ENCODE measurements around the gene TXLNG.
"Not testable (repeated sequence)": the region's sequence is repeated elsewhere in the genome, so short reads cannot be mapped to it uniquely, and the experiment has no call there.

Gene TXLNG

GRCh38 chrX:16786139-16786790 is at the start of gene TXLNG:
Gene TXLNG, plus strand, starts transcription at chrX:16786466. Its CDS starts 22 bp downstream, at chrX:16786488.
- DNase-seq (ENCODE audit: low read depth, low spot score): peak; percentile 95
- peak within 1 kb of the TSS; percentile 45 for H3K27ac ChIP-seq

GRCh38 chrX:16737024-16737423 is 49.2 kb upstream of the TXLNG start:
- no peak for DNase-seq (ENCODE audit: low read depth, low spot score)
- no peak overlapping the region for H3K27ac ChIP-seq

- no peak for DNase-seq (ENCODE audit: low read depth, low spot score)
- no peak overlapping the region for H3K27ac ChIP-seq
Observed at GRCh38 chrX:16739574-16739973, 46.7 kb upstream of the TXLNG start.

GRCh38 chrX:16743604-16744325 is 42.5 kb upstream of the TXLNG start:
- DNase-seq (ENCODE audit: low read depth, low spot score): peak; percentile 10
- H3K27ac ChIP-seq: peak overlapping the region; percentile 34

- H3K27ac ChIP-seq: no peak overlapping the region
- DNase-seq (ENCODE audit: low read depth, low spot score): no peak
Observed at GRCh38 chrX:16745102-16745501, 41.2 kb upstream of the TXLNG start.

GRCh38 chrX:16745659-16746058 is 40.6 kb upstream of the TXLNG start:
- no peak overlapping the region for H3K27ac ChIP-seq
- no peak for DNase-seq (ENCODE audit: low read depth, low spot score)

GRCh38 chrX:16748425-16748824 is 37.8 kb upstream of the TXLNG start:
- no peak overlapping the region for H3K27ac ChIP-seq
- no peak for DNase-seq (ENCODE audit: low read depth, low spot score)

- no peak overlapping the region for H3K27ac ChIP-seq
- no peak for DNase-seq (ENCODE audit: low read depth, low spot score)
Observed at GRCh38 chrX:16750136-16750535, 36.1 kb upstream of the TXLNG start.

- H3K27ac ChIP-seq: no peak overlapping the region
- no peak for DNase-seq (ENCODE audit: low read depth, low spot score)
Observed at GRCh38 chrX:16754019-16754418, 32.2 kb upstream of the TXLNG start.

- no peak overlapping the region for H3K27ac ChIP-seq
- DNase-seq (ENCODE audit: low read depth, low spot score): no peak
Observed at GRCh38 chrX:16756724-16757123, 29.5 kb upstream of the TXLNG start.

- DNase-seq (ENCODE audit: low read depth, low spot score): not testable (repeated sequence)
Observed at GRCh38 chrX:16761500-16761899, 24.8 kb upstream of the TXLNG start.

GRCh38 chrX:16762579-16762978 is 23.7 kb upstream of the TXLNG start:
- DNase-seq (ENCODE audit: low read depth, low spot score): no peak
- no peak overlapping the region for H3K27ac ChIP-seq

More at GRCh38 chrX:16761500-16761899, 24.8 kb upstream of the TXLNG start:
- H3K27ac ChIP-seq: not testable (repeated sequence)

GRCh38 chrX:16765594-16765993 is 20.7 kb upstream of the TXLNG start:
- no peak overlapping the region for H3K27ac ChIP-seq
- DNase-seq (ENCODE audit: low read depth, low spot score): no peak

- DNase-seq (ENCODE audit: low read depth, low spot score): no peak
- peak overlapping the region; percentile 56 for H3K27ac ChIP-seq
Observed at GRCh38 chrX:16770970-16771482, 15.2 kb upstream of the TXLNG start.

- H3K27ac ChIP-seq: peak overlapping the region; percentile 56
- peak; percentile 52 for DNase-seq (ENCODE audit: low read depth, low spot score)
Observed at GRCh38 chrX:16771483-16772398, 14.5 kb upstream of the TXLNG start.

GRCh38 chrX:16772460-16772859 is 13.8 kb upstream of the TXLNG start:
- H3K27ac ChIP-seq: peak overlapping the region; percentile 56
- no peak for DNase-seq (ENCODE audit: low read depth, low spot score)

- peak overlapping the region; percentile 75 for H3K27ac ChIP-seq
- no peak for DNase-seq (ENCODE audit: low read depth, low spot score)
Observed at GRCh38 chrX:16774746-16775145, 11.5 kb upstream of the TXLNG start.

- DNase-seq (ENCODE audit: low read depth, low spot score): no peak
- no peak overlapping the region for H3K27ac ChIP-seq
Observed at GRCh38 chrX:16778545-16778944, 7.7 kb upstream of the TXLNG start.

- no peak overlapping the region for H3K27ac ChIP-seq
- no peak for DNase-seq (ENCODE audit: low read depth, low spot score)
Observed at GRCh38 chrX:16778993-16779392, 7.3 kb upstream of the TXLNG start.

GRCh38 chrX:16779815-16780214 is 6.5 kb upstream of the TXLNG start:
- DNase-seq (ENCODE audit: low read depth, low spot score); H3K27ac ChIP-seq: not testable (repeated sequence)
